WTC11 (cell line): ENCODE measurements around the gene STX12. TPM values are rescaled to one million over a fixed set of nuclear protein-coding genes. Genes with fewer than 3 reads are reported as not detected.

Experiments used
- ATAC-seq: fragments of 200-7000 bp; cut with Tn5 transposase; 2 replicates; pipeline ENCODE4 v1.10.0; 2021; ENCODE audit warnings: mild to moderate bottlenecking, moderate library complexity
- CTCF ChIA-PET: fragments of 300-600 bp; sonication (Branson Sonifier 250); formaldehyde crosslinking; loops from one replicate; lab custom pipeline; 2021; ENCODE audit warnings: antibody characterized with exemption; lab: Charles Lee
- POLR2A ChIA-PET: fragments of 350-600 bp; sonication (Branson Sonifier 250); formaldehyde crosslinking; loops from one replicate; lab custom pipeline; 2021; ENCODE audit warnings: antibody characterized with exemption; lab: Charles Lee
- DNase-seq: peaks from one replicate; pipeline ENCODE4 v3.0.0; 2021; ENCODE audit warnings: low spot score
- H3K27ac Mint-ChIP-seq: 2 replicates; pipeline ENCODE4 v1.8.0; 2021; ENCODE audit warnings: mixed read lengths
- H3K27me3 Mint-ChIP-seq: 2 replicates; pipeline ENCODE4 v1.8.0; 2021; ENCODE audit warnings: low read depth, mild to moderate bottlenecking, moderate library complexity, mixed read lengths
- H3K36me3 Mint-ChIP-seq: 2 replicates; pipeline ENCODE4 v1.8.0; 2021; ENCODE audit warnings: mixed read lengths
- H3K4me1 Mint-ChIP-seq: 2 replicates; pipeline ENCODE4 v1.8.0; 2022; ENCODE audit warnings: mixed read lengths
- H3K4me3 Mint-ChIP-seq: 2 replicates; pipeline ENCODE4 v1.8.0; 2021; ENCODE audit warnings: mild to moderate bottlenecking, moderate library complexity, mixed read lengths
- H3K9me3 Mint-ChIP-seq: 2 replicates; pipeline ENCODE4 v1.8.0; 2021; ENCODE audit warnings: mixed read lengths
- CBFB ChIP-seq: sonication (generic); formaldehyde crosslinking; IDR thresholded peaks from 2 replicates; pipeline ENCODE4 v1.8.1; 2022; ENCODE audit warnings: mild to moderate bottlenecking, low read depth, missing genetic modification reagents
- CREB1 ChIP-seq: sonication (generic); formaldehyde crosslinking; IDR thresholded peaks from 2 replicates; pipeline ENCODE4 v1.8.0; 2023; ENCODE audit warnings: mild to moderate bottlenecking, missing genetic modification reagents
- ELF4 ChIP-seq: sonication (generic); formaldehyde crosslinking; IDR thresholded peaks from 2 replicates; pipeline ENCODE4 v1.8.1; 2022; ENCODE audit warnings: low read depth, mild to moderate bottlenecking, moderate library complexity, missing genetic modification reagents
- FOXK1 ChIP-seq: sonication (generic); formaldehyde crosslinking; IDR thresholded peaks from 2 replicates; pipeline ENCODE4 v1.8.0; 2022; ENCODE audit warnings: mild to moderate bottlenecking, moderate library complexity, missing genetic modification reagents
- HMGA2 ChIP-seq: fragments of 250-450 bp; sonication (Bioruptor Pico); IDR thresholded peaks from 2 replicates; pipeline ENCODE4 v1.4.0; 2021; ENCODE audit warnings: mild to moderate bottlenecking, moderate library complexity
- HMGXB4 ChIP-seq: sonication (generic); formaldehyde crosslinking; IDR thresholded peaks from 2 replicates; pipeline ENCODE4 v1.8.1; 2023; ENCODE audit warnings: mild to moderate bottlenecking, moderate library complexity, missing genetic modification reagents
- NFATC4 ChIP-seq: fragments of 250-450 bp; sonication (Bioruptor Pico); IDR thresholded peaks from 2 replicates; pipeline ENCODE4 v1.9.0; 2021; ENCODE audit warnings: mild to moderate bottlenecking
- NR3C1 ChIP-seq: sonication (generic); formaldehyde crosslinking; conservative IDR thresholded peaks from 2 replicates; pipeline ENCODE4 v1.8.1; 2023; ENCODE audit warnings: low read depth, mild to moderate bottlenecking, missing genetic modification reagents
- RELA ChIP-seq: sonication (generic); formaldehyde crosslinking; IDR thresholded peaks from 2 replicates; pipeline ENCODE4 v1.8.1; 2022; ENCODE audit warnings: missing genetic modification reagents, mild to moderate bottlenecking, borderline replicate concordance
- RORB ChIP-seq: fragments of 250-450 bp; sonication (Bioruptor Pico); IDR thresholded peaks from 2 replicates; pipeline ENCODE4 v1.9.0; 2021; ENCODE audit warnings: mild to moderate bottlenecking
- SMAD3 ChIP-seq: sonication (generic); formaldehyde crosslinking; IDR thresholded peaks from 2 replicates; pipeline ENCODE4 v1.8.0; 2022; ENCODE audit warnings: missing genetic modification reagents, mild to moderate bottlenecking, borderline replicate concordance
- TCF7 ChIP-seq: sonication (generic); formaldehyde crosslinking; IDR thresholded peaks from 2 replicates; pipeline ENCODE4 v1.8.0; 2022; ENCODE audit warnings: mild to moderate bottlenecking, low read depth, missing genetic modification reagents, moderate library complexity
- TP53 ChIP-seq: sonication (generic); formaldehyde crosslinking; IDR thresholded peaks from 2 replicates; pipeline ENCODE4 v1.8.1; 2023; ENCODE audit warnings: mild to moderate bottlenecking, missing genetic modification reagents
- ZNF232 ChIP-seq: sonication (generic); formaldehyde crosslinking; IDR thresholded peaks from 2 replicates; pipeline ENCODE4 v1.8.0; 2022; ENCODE audit warnings: mild to moderate bottlenecking, missing genetic modification reagents
- total RNA-seq: library from RNA; stranded (reverse); gene quantifications from 3 replicates; pipeline ENCODE4 v1.2.3, GENCODE V29; 2021
- TF ChIP-seq, protein P1 (sequence below): sonication (generic); formaldehyde crosslinking; IDR thresholded peaks from 2 replicates; pipeline ENCODE4 v1.8.1; 2022; ENCODE audit warnings: missing genetic modification reagents, borderline replicate concordance
- TF ChIP-seq, protein P2 (sequence below): sonication (generic); formaldehyde crosslinking; conservative IDR thresholded peaks from 2 replicates; pipeline ENCODE4 v1.8.1; 2023; ENCODE audit warnings: mild to moderate bottlenecking, low read depth, missing genetic modification reagents, moderate library complexity
- TF ChIP-seq, protein P3 (sequence below): sonication (generic); formaldehyde crosslinking; IDR thresholded peaks from 2 replicates; pipeline ENCODE4 v1.8.1; 2023; ENCODE audit warnings: mild to moderate bottlenecking, missing genetic modification reagents, moderate library complexity
- TF ChIP-seq, protein P4 (sequence below): sonication (generic); formaldehyde crosslinking; IDR thresholded peaks from 2 replicates; pipeline ENCODE4 v1.8.0; 2023; ENCODE audit warnings: missing genetic modification reagents, mild to moderate bottlenecking, borderline replicate concordance
- TF ChIP-seq, protein P5 (sequence below): fragments of 250-450 bp; sonication (Bioruptor Pico); IDR thresholded peaks from 2 replicates; pipeline ENCODE4 v1.9.0; 2021; ENCODE audit warnings: moderate library complexity, mild to moderate bottlenecking, inconsistent platforms, borderline replicate concordance

Gene STX12
- total RNA-seq, 1 experiment from 2014 or later: 10.3 TPM

DNA sequence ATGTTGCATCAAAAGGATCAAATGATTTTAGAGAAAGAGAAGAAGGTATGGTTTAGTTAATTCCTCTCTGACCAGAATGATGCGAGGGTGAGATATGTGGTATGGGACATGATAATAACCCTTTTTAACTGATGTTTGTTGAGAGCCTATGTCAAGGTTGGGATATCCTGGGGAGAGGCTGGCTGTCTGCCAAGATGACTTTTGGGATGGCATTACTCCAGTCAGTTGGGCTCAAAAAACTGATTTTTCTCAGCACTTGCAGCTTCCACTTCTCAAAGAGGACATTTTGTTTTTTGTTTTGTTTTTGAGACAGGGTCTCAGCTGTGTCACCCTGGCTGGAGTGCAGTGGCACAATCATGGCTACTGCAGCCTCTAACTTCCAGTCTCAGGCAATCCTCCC, 17.7 kb upstream of the STX12 start:
- peaks cover 15% of the 10 kb centered on the region for H3K36me3 Mint-ChIP-seq
- no peaks in the 10 kb centered on the region for H3K27me3 Mint-ChIP-seq
- ChIA-PET POLR2A (no interaction called here), CTCF (interaction anchor here (1.1 kb wide), 1 partner anchor 30 kb away, joined by 4 read pairs; the partner anchor contains the start of gene FAM76A)
- no peak overlapping the region for H3K4me3 Mint-ChIP-seq
- DNase-seq (no peak), ATAC-seq (no peak)
- H3K4me1 Mint-ChIP-seq: no peaks in the 10 kb centered on the region
- no peak overlapping the region for H3K27ac Mint-ChIP-seq
- TF ChIP-seq, protein P1, sequence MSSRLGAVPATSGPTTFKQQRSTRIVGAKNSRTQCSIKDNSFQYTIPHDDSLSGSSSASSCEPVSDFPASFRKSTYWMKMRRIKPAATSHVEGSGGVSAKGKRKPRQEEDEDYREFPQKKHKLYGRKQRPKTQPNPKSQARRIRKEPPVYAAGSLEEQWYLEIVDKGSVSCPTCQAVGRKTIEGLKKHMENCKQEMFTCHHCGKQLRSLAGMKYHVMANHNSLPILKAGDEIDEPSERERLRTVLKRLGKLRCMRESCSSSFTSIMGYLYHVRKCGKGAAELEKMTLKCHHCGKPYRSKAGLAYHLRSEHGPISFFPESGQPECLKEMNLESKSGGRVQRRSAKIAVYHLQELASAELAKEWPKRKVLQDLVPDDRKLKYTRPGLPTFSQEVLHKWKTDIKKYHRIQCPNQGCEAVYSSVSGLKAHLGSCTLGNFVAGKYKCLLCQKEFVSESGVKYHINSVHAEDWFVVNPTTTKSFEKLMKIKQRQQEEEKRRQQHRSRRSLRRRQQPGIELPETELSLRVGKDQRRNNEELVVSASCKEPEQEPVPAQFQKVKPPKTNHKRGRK: no peak
- TF ChIP-seq SMAD3 (CRISPR knock-in tag) (no peak), TCF7 (no peak), RORB (no peak), ELF4 (no peak), HMGA2 (no peak), HMGXB4 (no peak), NFATC4 (no peak), CBFB (no peak), FOXK1 (no peak), RELA (CRISPR knock-in tag) (no peak), NR3C1 (no peak), TP53 (CRISPR knock-in tag) (no peak), ZNF232 (CRISPR knock-in tag) (no peak), CREB1 (CRISPR knock-in tag) (no peak)
- TF ChIP-seq, protein P2, sequence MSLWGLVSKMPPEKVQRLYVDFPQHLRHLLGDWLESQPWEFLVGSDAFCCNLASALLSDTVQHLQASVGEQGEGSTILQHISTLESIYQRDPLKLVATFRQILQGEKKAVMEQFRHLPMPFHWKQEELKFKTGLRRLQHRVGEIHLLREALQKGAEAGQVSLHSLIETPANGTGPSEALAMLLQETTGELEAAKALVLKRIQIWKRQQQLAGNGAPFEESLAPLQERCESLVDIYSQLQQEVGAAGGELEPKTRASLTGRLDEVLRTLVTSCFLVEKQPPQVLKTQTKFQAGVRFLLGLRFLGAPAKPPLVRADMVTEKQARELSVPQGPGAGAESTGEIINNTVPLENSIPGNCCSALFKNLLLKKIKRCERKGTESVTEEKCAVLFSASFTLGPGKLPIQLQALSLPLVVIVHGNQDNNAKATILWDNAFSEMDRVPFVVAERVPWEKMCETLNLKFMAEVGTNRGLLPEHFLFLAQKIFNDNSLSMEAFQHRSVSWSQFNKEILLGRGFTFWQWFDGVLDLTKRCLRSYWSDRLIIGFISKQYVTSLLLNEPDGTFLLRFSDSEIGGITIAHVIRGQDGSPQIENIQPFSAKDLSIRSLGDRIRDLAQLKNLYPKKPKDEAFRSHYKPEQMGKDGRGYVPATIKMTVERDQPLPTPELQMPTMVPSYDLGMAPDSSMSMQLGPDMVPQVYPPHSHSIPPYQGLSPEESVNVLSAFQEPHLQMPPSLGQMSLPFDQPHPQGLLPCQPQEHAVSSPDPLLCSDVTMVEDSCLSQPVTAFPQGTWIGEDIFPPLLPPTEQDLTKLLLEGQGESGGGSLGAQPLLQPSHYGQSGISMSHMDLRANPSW: no peak
- TF ChIP-seq, protein P3, sequence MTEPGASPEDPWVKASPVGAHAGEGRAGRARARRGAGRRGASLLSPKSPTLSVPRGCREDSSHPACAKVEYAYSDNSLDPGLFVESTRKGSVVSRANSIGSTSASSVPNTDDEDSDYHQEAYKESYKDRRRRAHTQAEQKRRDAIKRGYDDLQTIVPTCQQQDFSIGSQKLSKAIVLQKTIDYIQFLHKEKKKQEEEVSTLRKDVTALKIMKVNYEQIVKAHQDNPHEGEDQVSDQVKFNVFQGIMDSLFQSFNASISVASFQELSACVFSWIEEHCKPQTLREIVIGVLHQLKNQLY (CRISPR knock-in tag): no peak
- TF ChIP-seq, protein P4, sequence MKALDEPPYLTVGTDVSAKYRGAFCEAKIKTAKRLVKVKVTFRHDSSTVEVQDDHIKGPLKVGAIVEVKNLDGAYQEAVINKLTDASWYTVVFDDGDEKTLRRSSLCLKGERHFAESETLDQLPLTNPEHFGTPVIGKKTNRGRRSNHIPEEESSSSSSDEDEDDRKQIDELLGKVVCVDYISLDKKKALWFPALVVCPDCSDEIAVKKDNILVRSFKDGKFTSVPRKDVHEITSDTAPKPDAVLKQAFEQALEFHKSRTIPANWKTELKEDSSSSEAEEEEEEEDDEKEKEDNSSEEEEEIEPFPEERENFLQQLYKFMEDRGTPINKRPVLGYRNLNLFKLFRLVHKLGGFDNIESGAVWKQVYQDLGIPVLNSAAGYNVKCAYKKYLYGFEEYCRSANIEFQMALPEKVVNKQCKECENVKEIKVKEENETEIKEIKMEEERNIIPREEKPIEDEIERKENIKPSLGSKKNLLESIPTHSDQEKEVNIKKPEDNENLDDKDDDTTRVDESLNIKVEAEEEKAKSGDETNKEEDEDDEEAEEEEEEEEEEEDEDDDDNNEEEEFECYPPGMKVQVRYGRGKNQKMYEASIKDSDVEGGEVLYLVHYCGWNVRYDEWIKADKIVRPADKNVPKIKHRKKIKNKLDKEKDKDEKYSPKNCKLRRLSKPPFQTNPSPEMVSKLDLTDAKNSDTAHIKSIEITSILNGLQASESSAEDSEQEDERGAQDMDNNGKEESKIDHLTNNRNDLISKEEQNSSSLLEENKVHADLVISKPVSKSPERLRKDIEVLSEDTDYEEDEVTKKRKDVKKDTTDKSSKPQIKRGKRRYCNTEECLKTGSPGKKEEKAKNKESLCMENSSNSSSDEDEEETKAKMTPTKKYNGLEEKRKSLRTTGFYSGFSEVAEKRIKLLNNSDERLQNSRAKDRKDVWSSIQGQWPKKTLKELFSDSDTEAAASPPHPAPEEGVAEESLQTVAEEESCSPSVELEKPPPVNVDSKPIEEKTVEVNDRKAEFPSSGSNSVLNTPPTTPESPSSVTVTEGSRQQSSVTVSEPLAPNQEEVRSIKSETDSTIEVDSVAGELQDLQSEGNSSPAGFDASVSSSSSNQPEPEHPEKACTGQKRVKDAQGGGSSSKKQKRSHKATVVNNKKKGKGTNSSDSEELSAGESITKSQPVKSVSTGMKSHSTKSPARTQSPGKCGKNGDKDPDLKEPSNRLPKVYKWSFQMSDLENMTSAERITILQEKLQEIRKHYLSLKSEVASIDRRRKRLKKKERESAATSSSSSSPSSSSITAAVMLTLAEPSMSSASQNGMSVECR (CRISPR knock-in tag): no peak
- TF ChIP-seq, protein P5, sequence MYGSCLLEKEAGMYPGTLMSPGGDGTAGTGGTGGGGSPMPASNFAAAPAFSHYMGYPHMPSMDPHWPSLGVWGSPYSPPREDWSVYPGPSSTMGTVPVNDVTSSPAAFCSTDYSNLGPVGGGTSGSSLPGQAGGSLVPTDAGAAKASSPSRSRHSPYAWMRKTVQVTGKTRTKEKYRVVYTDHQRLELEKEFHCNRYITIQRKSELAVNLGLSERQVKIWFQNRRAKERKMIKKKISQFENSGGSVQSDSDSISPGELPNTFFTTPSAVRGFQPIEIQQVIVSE (CRISPR knock-in tag): no peak
- no peaks in the 10 kb centered on the region for H3K9me3 Mint-ChIP-seq
